SH-SY5Y (cell line): ENCODE data around the gene NCAM1.

ENCODE experiments used
- GATA2 ChIP-seq: IDR thresholded peaks from 2 replicates; pipeline ENCODE4 v1.6.1; 2011; ENCODE audit warnings: mild to moderate bottlenecking, low read depth, low read length
- GATA3 ChIP-seq: IDR thresholded peaks from 2 replicates; pipeline ENCODE4 v1.6.1; 2011; ENCODE audit warnings: low read depth, mild to moderate bottlenecking, low read length, moderate library complexity

NCAM1 gene

DNA sequence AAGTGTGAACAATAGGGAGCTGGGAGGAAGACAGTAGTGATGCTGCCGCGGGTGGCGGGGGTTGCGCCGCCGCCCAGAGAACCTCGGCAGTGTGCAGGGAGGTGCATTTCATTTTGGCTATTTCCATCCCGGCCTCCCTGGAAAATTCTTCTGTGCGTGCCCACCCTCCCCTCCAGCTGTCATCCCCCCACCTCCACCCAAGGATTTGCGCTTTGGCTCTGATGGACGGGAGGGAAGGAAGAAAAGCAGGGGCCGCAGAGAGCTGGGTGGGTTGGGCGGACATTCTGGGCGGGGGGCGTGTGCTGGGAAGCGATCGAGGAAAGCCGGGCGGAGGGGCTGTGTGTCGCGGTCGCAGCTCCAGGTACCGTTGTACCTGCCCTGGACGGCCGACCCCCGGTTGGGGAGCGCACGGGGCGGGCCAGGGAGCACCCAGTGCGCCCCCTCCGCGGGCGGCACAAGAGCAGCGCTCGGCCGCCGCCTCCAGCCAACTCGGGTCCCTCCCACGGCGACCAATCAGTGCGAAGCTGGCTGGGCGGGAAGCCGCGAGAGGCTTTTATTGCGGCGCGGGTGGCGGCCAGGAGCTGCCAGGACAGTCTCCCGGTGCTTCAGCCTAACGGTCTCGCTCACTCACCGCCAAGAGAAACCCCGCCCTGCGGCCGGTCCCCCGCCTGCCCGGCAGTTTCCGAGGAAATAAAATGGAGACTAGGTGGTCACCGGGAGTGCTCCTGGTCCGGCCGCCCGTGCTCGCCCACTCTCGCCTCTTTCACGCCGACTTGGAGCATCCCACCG, 1.6 kb downstream of the NCAM1 start:
- no peak for TF ChIP-seq GATA2
- no peak for TF ChIP-seq GATA3

DNA sequence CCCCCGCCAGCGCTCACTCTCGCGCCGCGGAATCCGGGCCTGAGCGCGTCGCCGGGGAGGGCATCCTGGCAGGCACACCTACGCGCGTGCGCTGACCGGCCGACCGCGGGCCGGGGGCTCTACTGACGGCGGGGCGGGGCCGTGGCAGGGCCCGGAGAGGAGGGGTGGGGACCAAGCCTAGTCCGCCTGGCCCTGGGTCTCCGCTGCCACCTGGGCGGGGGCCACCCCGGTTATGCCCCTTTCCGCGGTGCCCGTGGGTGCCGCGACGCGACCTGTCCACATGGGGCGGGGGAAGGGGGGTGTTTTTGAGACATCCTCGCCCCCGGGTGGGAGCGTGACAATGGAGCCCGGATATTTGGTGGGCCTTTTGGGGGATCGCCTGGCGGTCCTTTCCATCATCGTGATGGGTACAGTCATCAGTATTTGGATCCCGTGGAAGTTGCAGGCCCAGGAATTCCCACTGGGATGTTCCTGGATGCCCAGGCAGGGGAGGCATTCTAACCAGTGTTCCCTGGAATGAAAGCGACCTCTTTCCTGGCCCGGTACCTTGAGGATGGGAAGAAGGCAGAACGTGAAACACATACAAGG, 2.2 kb downstream of the NCAM1 start:
- TF ChIP-seq GATA3 (no peak), GATA2 (no peak)

DNA sequence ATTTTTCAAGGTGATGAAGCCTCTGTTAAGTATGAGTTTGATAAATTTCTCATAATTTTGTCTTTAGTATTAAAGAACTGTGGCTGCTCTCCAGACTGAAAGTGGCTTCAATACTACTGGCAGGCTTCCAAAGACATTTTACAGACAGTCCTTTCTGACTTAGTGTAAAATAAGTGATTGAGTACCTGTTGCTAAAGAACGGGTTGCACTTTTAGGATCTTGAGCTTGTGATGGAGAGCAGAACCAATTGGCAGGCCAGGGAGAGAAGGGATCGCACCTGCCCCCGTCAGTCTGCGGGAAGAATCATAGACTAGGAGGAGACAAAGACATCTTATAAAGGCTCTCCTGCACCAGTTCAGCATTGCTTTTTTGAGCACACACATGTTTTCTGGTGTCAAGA, 4.4 kb downstream of the NCAM1 start:
- TF ChIP-seq GATA2 (no peak), GATA3 (no peak)

DNA sequence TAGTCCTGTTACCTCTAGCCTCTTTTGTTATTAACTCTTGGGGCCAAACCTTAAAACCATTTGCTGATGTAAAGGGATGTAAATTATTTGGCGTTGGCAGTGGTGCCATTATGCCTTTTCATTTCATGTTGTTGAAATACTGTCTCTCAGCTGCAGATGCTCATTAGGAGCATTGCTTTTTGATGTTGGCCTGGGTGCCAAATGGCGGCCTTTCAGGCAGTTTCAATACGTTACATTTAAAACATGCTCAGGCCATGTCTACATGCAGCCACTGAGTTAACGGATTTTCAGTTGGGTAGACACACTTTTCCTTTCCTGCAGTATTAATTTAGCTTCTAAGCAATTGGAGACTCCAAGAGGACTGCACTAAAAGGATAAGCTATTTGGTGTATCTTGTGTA, 5.3 kb downstream of the NCAM1 start:
- TF ChIP-seq GATA3: no peak
- no peak for TF ChIP-seq GATA2

DNA sequence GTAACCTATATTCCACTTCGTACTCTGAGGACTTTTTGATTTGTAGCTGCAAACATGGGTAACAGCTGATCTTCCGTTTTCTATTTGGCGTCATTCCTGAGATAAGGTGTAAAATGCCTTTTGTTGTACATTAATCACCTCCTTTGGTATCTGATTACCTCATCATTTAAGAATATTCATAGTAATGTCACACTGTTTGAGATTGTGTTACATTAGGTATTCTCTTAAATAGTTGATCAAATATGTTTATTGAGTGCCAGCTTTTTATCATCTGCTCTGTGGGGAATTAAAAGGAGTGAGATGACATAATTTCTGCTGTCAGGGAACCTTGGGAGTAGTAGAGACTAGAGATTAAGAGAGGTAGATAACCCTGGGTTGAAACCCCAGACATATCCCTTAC, 5.9 kb downstream of the NCAM1 start:
- no peak; the same call in 1 of the 2 replicates for TF ChIP-seq GATA3
- no peak for TF ChIP-seq GATA2

DNA sequence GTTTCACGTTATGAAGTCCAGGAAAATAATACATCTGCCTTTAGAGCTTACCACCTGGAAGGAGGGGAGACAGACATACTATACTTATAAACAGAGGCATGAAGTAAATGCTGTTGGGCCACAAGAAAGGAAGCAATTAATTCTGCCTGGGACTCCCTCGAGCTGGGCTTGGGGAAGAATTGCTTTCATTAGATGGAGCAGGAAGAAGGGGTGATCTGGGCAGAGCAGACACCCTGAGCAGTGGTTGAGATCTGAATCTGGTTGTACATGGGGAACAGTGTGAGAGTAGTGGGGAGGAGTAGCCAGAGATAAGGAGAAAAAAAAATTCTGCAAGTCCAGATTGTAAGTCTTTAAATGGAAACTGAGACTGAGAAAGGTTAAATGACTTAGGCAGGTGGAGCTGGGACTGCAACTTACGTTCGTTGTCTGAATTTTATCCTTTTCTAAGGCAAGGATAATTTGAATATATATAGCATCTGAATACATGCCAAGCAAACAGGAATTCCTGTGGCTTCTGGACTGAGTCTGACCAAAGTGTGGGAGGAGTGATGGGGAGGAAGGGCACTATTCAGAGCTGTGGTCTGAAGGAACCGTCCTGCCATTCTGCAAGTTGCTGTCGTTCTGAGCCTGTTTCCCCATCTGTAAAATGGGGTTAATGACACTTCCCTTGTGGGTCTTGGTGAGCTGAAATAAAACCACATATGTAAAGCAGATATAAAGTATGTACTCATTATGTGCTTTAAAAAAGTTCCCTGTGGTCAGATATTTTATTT, 7.9 kb downstream of the NCAM1 start:
- TF ChIP-seq GATA3: no peak
- peak; percentile 53 for TF ChIP-seq GATA2

DNA sequence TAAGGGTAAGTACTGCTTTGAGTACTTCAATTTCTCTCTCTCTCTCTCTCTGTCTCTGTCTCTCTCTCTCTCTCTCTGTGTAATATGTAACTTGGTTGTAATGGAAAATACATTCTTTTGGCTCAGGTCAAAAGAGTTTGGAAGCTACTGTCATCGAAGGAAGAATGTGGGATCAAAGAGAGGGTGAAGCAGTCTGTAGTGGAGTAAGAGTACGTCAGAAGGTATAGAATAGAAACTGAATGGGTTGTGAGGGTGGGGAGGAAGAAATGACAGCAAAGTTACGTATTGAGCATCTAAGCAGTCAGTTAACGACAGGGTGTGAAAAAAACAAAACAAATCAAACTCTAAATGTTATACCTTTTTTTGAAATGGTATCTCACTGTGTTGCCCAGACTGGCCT, 10.0 kb downstream of the NCAM1 start:
- TF ChIP-seq GATA3 (no peak), GATA2 (no peak)

DNA sequence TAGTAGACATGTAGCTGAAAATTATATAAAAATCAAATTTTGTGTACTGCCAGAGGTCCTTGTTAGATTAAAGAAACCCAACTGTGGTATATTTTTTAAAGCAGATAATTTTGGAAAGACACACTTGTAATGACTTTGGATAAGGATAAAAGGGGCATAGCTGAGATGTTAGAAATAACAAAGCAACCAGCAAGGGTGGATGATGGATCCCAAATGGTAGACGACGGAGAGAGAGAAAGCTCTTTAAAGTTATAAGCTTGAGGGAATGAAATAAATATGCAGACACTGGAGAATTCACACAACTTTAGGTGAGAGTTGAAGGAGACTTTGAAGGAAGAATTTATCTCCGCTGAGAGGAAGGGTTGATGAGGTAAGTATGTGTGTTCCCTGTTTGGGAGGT, 10.6 kb downstream of the NCAM1 start:
- TF ChIP-seq GATA2 (no peak), GATA3 (no peak)

DNA sequence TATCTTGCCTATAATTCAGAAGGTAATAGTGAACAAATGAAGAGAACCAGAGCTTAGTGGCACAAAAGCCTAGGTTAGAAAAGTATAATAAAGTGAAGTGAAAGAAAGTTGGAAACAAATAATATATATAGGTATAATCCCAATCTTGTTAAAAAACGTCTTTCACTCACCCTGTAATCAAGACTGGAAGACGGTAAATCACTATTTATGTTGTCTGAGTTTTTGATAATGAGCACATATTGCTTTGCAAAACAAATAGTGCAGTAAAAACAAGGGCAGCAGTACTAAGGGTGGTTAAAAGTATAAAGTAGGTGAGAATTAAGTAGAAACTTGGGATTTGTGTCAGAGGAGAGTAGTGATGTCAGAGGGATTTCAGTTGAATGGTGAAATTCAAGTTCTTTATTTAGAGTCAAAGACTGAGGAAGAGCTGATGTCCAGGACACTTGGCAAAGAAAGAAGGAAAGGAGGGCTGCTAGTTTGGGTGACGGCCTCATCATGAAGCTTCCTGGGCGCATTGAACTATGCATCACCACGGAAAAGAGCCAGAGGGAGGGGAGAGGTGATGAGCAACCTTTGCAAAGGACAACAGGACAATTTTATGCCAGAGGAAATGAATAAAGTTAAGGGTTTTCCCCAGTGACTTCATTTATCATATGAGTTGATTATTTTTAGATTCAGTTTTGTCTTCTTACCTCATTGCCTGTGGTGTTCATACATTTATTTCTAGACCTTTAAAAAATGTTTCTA, 11.4 kb downstream of the NCAM1 start:
- TF ChIP-seq GATA2 (no peak), GATA3 (no peak)

DNA sequence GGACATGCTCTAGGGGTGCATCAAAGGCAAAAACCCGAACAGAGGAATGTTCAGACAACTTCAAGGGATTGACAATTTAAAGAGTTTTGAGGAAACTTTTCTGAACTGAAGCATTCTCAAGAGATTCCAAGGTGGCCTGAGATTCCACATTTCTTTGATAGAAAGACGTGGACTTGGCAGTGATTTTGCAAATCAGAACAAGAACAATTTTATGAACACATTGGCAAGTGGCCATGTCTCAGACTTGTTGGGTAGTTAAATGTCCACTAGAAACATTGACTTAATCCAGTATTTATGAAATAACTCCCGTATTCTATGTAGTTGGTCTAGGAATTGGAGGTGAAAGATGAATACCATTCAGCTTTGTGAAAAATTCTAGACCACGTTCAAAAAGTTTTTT, 13.8 kb downstream of the NCAM1 start:
- TF ChIP-seq GATA2 (no peak), GATA3 (no peak)

DNA sequence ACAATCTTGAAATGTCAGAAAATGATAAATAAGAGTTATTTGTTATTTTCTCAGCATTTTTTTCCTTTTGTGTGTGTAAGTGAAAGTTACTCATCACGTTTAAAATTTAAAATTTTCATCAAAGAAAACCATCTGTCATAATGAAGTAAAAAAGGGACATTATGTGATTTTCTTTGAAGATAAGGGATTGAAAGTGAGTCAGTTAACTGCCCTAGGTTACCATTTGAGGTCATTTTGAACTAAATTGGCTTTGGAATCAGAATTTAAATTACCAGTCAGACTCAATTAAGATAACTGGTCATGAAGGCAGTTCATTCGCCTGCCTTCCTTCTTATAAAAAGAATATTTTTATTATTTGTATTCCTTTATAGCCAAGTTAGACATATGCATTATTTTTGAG, 14.3 kb downstream of the NCAM1 start:
- TF ChIP-seq GATA2 (peak; percentile 55; the same call in 1 of the 2 replicates), GATA3 (peak; percentile 92)

DNA sequence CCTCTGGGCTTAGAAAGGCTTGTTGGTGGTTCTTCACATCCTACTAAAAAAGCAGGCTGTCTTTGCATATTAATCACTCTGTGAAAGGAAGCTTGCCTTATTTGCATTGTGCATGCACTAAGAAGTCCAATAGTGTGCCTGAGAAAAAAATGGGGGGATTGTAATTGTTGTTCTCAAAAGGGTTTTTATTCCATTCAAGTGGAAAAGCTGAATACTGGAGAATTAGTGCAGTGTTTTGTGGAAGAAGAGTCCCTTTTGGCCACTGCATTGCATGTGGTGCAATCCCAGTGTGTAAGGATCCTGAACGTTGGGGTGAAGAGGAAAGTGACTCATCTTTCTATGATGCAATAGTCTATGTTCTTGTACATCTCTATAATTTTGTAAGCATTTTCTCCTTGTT, 16.5 kb downstream of the NCAM1 start:
- TF ChIP-seq GATA2: no peak
- TF ChIP-seq GATA3: no peak

DNA sequence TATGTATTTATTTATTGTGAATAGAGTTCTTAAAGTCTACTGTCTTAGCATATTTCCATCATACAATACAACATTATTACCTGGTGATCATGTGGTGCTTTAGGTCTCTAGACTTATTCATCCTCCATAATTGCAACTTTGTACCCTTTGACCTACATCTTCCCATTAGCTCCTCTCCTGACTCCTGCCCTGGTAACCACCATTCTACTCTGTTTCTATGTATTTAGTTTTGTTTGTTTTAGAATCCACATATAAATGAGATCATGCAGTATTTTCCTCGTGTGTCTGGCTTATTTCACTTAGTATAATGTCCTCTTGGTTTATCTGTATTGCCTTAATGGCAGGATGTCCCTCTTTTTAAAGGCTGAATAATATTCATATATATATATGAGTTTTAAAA, 22.7 kb downstream of the NCAM1 start:
- no peak for TF ChIP-seq GATA3
- TF ChIP-seq GATA2: no peak

DNA sequence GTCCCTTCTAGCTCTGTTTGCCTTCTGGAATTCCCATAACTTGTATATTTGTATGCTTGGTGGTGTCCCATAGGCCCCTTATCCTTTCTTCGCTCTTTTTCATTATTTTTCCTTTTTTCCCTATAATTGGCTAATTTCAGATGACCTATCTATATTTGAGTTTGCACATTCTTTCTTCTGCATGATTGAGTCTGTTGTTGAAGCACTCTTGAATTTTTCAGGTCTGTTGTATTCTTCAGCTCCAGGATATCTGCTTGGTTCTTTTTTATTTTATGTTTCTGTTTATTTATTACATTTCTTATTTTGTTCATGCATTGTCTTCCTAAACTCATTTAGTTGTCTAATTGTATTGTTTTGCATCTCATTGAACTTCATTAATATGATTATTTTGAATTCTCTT, 28.0 kb downstream of the NCAM1 start:
- TF ChIP-seq GATA2: no peak
- no peak for TF ChIP-seq GATA3

DNA sequence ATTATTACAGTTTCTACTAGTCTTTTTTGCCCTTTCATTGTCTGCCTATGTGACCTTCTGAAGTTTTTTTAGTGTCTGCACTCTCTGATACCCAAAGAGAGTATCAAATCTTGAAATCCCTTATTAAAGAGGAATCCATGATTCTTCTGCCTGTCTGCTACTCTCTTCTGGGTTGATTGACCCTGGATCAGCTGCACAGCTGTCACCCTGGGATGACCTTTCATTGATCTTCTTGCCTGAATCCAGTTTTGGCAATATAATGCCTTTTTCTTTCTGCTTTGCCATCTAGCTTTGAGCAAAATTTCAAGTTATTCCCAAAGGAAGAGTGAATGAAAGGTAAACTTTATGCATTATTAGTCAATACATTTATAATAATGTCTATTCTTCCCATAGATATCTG, 32.6 kb downstream of the NCAM1 start:
- no peak for TF ChIP-seq GATA2
- TF ChIP-seq GATA3: no peak
